Stomach (tissue), 19 donors: ENCODE measurements around the gene POM121C. TPM values are rescaled to one million over a fixed set of nuclear protein-coding genes. Genes with fewer than 3 reads are reported as not detected.
"Not testable (repeated sequence)": the region's sequence is repeated elsewhere in the genome, so short reads cannot be mapped to it uniquely, and the experiment has no call there.

Experiments
- DNase-seq, 2 donors: peaks; one replicate each; pipeline versions ENCODE4 v3.0.0 to v3.0.0-alpha.2; 2013 to 2019
- H3K27ac ChIP-seq, 5 donors: fragments of 200-600 bp in 4 of 5; sonication (generic) in 4 of 5; one replicate each; pipeline ENCODE4 v1.5.1; 2013 to 2019; ENCODE audit warnings: mild to moderate bottlenecking in 1 of 5, moderate library complexity in 1 of 5
- H3K27me3 ChIP-seq, 3 donors: fragments of 200-600 bp; sonication (generic); one replicate each; pipeline ENCODE4 v1.5.1; 2017 to 2019; ENCODE audit warnings: mixed run types in 1 of 3
- H3K36me3 ChIP-seq, 4 donors: fragments of 200-600 bp; sonication (generic); 1 replicate in 3 of 4; 2 replicates in 1 of 4; pipeline ENCODE4 v1.5.1; 2016 to 2019
- H3K4me1 ChIP-seq, 4 donors: fragments of 200-600 bp; sonication (generic); one replicate each; pipeline ENCODE4 v1.5.1; 2016 to 2019
- H3K4me3 ChIP-seq, 4 donors: fragments of 200-600 bp; sonication (generic) in 3 of 4; one replicate each; pipeline ENCODE4 v1.5.1; 2016 to 2019; ENCODE audit warnings: mild to moderate bottlenecking in 1 of 4
- H3K9me3 ChIP-seq, 4 donors: fragments of 200-600 bp; sonication (generic); one replicate each; pipeline ENCODE4 v1.5.1; 2016 to 2019
- EP300 ChIP-seq: sonication (generic); formaldehyde crosslinking; IDR thresholded peaks from one replicate; pipeline ENCODE4 v1.6.1; 2017; ENCODE audit warnings: antibody characterized with exemption
- POLR2A ChIP-seq, 4 donors: fragments of 450-650 bp; IDR thresholded peaks; one replicate each; pipeline ENCODE4 v1.6.1; 2016; ENCODE audit warnings: antibody characterized with exemption in 4 of 4, control low read depth in 2 of 4, mild to moderate bottlenecking in 1 of 4, moderate library complexity in 1 of 4
- POLR2AphosphoS5 ChIP-seq, 3 donors: sonication (generic); formaldehyde crosslinking; IDR thresholded peaks; one replicate each; pipeline ENCODE4 v1.6.1; 2016; ENCODE audit warnings: antibody characterized with exemption in 3 of 3
- WGBS, 5 donors: extraction: QIAGEN DNeasy Blood & Tissue Kit in 3 of 5; methylation state at CpG; one replicate each; pipeline versions ENCODE4 v1.1.5 to v1.1.7; 2013 to 2018; 5-methylcytosine and 5-hydroxymethylcytosine counted together
- intact Hi-C: fragments of 100-400 bp; cut with DNase I; formaldehyde crosslinking; loops from one replicate; pipeline ENCODE4 v1.15.1; 2023; ENCODE audit warnings: low total_unique reads
- long read RNA-seq, 10 donors: transcript quantifications; one replicate each; lab custom pipeline, GENCODE V29; 2026
- polyA plus RNA-seq, 3 donors: library from polyadenylated mRNA; stranded (reverse); fragments of 200-250 nt; gene quantifications; one replicate each; pipeline ENCODE4 v1.2.3, GENCODE V29; 2013
- total RNA-seq, 5 donors: library from RNA; depleted of rRNA; stranded (reverse); fragments of >200 nt; gene quantifications; one replicate each; pipeline versions ENCODE4 v1.1.0 to v1.2.3, GENCODE V29; 2014 to 2016
- TF ChIP-seq, protein P1 (sequence below), 7 experiments: fragments of 450-650 bp in 4 of 7; fragments of 200-600 bp in 3 of 7; sonication (generic) in 3 of 7; IDR thresholded peaks; one replicate each; pipeline ENCODE4 v1.5.1; 2016 to 2019; ENCODE audit warnings: antibody characterized with exemption in 7 of 7, control low read depth in 2 of 7, mild to moderate bottlenecking in 1 of 7
- donor health status: healthy with polysubstance abuse.
- donor health status: Bipolar disorder and iron deficiency.
- donor health status: healthy.

POM121C gene
- 10 to 100 TPM; 22.2 to 74.2 (median 30.0) TPM for total RNA-seq
- 1 to 10 TPM; 8.1 to 9.0 (median 8.7) TPM for polyA plus RNA-seq
- long read RNA-seq, donor 1: 0 reads
- long read RNA-seq, donor 2, partial matches to known transcripts: 0 of 2 reads
- long read RNA-seq, donor 2, other reads (novel, unspliced or antisense): 0 of 2 reads
- long read RNA-seq, donor 3: 0 reads
- long read RNA-seq, donor 4, partial matches to known transcripts: 0 of 1 reads
- long read RNA-seq, donor 4, other reads (novel, unspliced or antisense): 0 of 1 reads
- long read RNA-seq, donor 5, full-length matches to known transcripts: 3 of 10 reads
- long read RNA-seq, donor 5, partial matches to known transcripts: 7 of 10 reads
- long read RNA-seq, donor 5, other reads (novel, unspliced or antisense): 0 of 10 reads
- long read RNA-seq, donor 6, partial matches to known transcripts: 5 of 9 reads
- long read RNA-seq, donor 6, other reads (novel, unspliced or antisense): 0 of 9 reads
- long read RNA-seq, donor 7, partial matches to known transcripts: 5 of 8 reads
- long read RNA-seq, donor 7, other reads (novel, unspliced or antisense): 0 of 8 reads
- long read RNA-seq, donor 8, partial matches to known transcripts: 5 of 7 reads
- long read RNA-seq, donor 8, other reads (novel, unspliced or antisense): 0 of 7 reads
- long read RNA-seq, donor 9, partial matches to known transcripts: 66 of 68 reads
- long read RNA-seq, donor 9, other reads (novel, unspliced or antisense): 0 of 68 reads
- long read RNA-seq, donor 10, partial matches to known transcripts: 0 of 2 reads
- long read RNA-seq, donor 10, other reads (novel, unspliced or antisense): 0 of 2 reads

DNA sequence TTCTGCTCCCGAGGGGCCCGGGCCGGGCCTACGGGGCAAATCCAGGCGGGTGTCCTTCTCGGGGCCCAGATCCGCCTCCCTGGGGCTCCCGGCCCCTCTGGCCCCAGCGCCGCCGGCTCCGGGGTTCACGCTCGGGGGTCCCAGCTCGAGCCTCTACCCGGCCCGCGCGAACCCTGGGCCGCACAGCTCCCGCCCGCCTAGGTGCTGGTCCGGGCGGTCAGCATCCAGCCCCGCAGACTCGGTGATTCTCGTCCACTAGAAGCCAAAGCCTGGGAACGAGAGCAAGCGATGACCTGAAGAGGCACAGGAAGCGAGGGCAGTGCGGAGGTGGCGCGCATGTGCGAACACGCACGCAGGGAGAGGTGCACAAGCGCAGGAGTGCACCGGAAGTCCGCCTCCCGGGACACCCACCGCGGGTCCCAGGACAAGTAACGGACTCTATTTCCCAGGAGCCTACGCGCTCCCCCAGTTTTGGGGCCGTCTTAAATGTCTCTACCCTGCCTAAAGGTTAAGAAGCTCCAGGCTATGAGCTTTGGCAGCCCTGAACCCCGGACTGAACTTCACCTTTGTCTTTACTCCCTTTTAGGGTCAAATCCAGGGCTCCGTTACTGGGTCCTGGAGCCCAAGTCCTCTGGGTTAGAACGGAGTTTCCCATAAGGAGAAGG, at the start of gene POM121C:
Gene POM121C, minus strand, starts transcription at position 321 of the 665 bp plus-strand sequence. CDS start 44,803 bp downstream, outside the sequence.
- intact Hi-C loops, H3K4me1 ChIP-seq, H3K36me3 ChIP-seq, H3K27me3 ChIP-seq, H3K9me3 ChIP-seq: not testable (repeated sequence)
- H3K27ac ChIP-seq: peak within 1 kb of the TSS; percentile 81 to 92 (median 88)
- WGBS, 5 donors: 0 to 1% (median 1%) methylated on average over 10 to 49 of the region's 49 CpGs
- peak; percentile 91 to 97 for DNase-seq
- H3K4me3 ChIP-seq: peak within 1 kb of the TSS; percentile 64 to 80 (median 78)
- TF ChIP-seq POLR2AphosphoS5 (IDR thresholded peaks at IDR 0.05): peak; percentile 61 to 93 (median 82)

GRCh38 chr7:75534727-75535307, 48.7 kb upstream of the POM121C start:
- TF ChIP-seq EP300: no peak
- no peak for TF ChIP-seq POLR2A (IDR thresholded peaks at IDR 0.05)
- no peak for TF ChIP-seq POLR2AphosphoS5 (IDR thresholded peaks at IDR 0.05)
- TF ChIP-seq, protein P1, sequence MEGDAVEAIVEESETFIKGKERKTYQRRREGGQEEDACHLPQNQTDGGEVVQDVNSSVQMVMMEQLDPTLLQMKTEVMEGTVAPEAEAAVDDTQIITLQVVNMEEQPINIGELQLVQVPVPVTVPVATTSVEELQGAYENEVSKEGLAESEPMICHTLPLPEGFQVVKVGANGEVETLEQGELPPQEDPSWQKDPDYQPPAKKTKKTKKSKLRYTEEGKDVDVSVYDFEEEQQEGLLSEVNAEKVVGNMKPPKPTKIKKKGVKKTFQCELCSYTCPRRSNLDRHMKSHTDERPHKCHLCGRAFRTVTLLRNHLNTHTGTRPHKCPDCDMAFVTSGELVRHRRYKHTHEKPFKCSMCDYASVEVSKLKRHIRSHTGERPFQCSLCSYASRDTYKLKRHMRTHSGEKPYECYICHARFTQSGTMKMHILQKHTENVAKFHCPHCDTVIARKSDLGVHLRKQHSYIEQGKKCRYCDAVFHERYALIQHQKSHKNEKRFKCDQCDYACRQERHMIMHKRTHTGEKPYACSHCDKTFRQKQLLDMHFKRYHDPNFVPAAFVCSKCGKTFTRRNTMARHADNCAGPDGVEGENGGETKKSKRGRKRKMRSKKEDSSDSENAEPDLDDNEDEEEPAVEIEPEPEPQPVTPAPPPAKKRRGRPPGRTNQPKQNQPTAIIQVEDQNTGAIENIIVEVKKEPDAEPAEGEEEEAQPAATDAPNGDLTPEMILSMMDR (IDR thresholded peaks at IDR 0.05): no peak
- Histone ChIP-seq H3K27ac (no peak overlapping the region), H3K4me3 (no peak overlapping the region), H3K4me1 (no peaks in the 10 kb centered on the region), H3K36me3 (peaks cover 8 to 40% (median 37%) of the 10 kb centered on the region in 4 donors), H3K9me3 (no peaks in the 10 kb centered on the region), H3K27me3 (no peaks in the 10 kb centered on the region)
- intact Hi-C loops: no loop called here
- DNase-seq: no peak
- WGBS, 5 donors: 63 to 77% (median 68%) methylated on average over 8 of the region's 8 CpGs

DNA sequence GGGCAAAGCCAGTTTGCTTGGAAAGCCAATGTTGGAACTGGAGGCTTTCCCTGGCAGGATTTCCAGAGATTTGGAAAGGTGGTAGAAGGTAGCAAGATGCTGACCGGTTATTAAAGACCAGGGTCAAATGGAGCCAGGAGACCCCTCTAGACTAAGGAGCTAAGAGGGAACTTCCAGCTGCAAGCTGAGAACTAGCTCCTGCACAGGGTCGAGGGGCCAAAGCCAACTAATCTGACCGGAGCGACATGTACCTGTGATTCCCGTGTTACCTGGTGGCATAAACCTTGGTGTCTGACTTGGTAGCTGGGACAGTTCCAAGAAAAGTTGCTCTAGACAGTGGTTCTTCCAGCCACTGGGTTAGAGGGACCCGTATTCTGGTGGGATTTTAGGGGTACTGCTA, 47.8 kb upstream of the POM121C start:
- 86 to 94% (median 91%) methylated on average over 6 of the region's 6 CpGs for WGBS, 5 donors
- intact Hi-C loops: no loop called here
- Histone ChIP-seq H3K4me3 (no peak overlapping the region), H3K4me1 (no peaks in the 10 kb centered on the region), H3K36me3 (peaks cover 5 to 31% (median 29%) of the 10 kb centered on the region in 4 donors), H3K27ac (no peak overlapping the region), H3K27me3 (no peaks in the 10 kb centered on the region), H3K9me3 (no peaks in the 10 kb centered on the region)
- TF ChIP-seq, protein P1 (IDR thresholded peaks at IDR 0.05): no peak
- TF ChIP-seq EP300 (no peak), POLR2AphosphoS5 (IDR thresholded peaks at IDR 0.05) (no peak), POLR2A (IDR thresholded peaks at IDR 0.05) (no peak)
- no peak for DNase-seq

DNA sequence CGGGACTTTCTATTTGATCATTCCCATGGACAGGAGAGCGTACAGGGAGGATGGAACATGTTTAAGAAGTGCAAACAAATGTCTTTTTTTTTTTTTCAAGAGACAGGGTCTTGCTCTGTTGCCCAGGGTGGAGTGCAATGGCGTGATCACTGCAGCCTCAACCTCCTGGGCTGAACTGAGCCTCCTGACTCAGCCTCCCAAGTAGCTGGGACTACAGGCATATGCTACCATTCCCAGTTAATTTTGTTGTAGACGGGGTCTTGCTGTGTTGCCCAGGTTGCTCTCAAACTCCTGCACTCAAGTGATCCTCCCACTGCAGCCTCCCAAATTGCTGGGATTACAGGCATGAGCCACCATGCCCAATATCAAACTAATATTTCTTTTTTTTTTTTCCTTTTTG, 46.5 kb upstream of the POM121C start:
- H3K27ac ChIP-seq: no peak overlapping the region
- no peaks in the 10 kb centered on the region for H3K9me3 ChIP-seq
- H3K4me1 ChIP-seq: peaks cover 0 to 7% (median 3%) of the 10 kb centered on the region in 4 donors
- TF ChIP-seq POLR2A (IDR thresholded peaks at IDR 0.05) (no peak), POLR2AphosphoS5 (IDR thresholded peaks at IDR 0.05) (no peak), EP300 (no peak)
- TF ChIP-seq, protein P1 (IDR thresholded peaks at IDR 0.05): no peak
- no peak for DNase-seq
- WGBS, 5 donors: 92 to 98% (median 96%) methylated on average over 4 of the region's 4 CpGs
- intact Hi-C loops: no loop called here
- no peak overlapping the region for H3K4me3 ChIP-seq
- peaks cover 3 to 21% (median 18%) of the 10 kb centered on the region in 4 donors for H3K36me3 ChIP-seq
- no peaks in the 10 kb centered on the region for H3K27me3 ChIP-seq
